Lung microvascular endothelial cell (primary cell): ENCODE data around the gene PIP4K2A. TPM values are rescaled to one million over a fixed set of nuclear protein-coding genes. Genes with fewer than 3 reads are reported as not detected.

Experiments used
- total RNA-seq: library from RNA; depleted of rRNA; stranded (reverse); fragments of >200 nt; gene quantifications from 2 replicates; pipeline ENCODE4 v1.2.1, GENCODE V29; 2014

Gene PIP4K2A
- total RNA-seq, 1 donor from 2014 or later: 32.3 TPM

Other genes with a start within 250 kb of the PIP4K2A start
- gene ARMC3, start 213.5 kb upstream of the PIP4K2A start, total RNA-seq: not detected in 2 replicates